Right lobe of liver (tissue), 6 donors: Measurements from ENCODE around the gene KCNA1. TPM values are rescaled to one million over a fixed set of nuclear protein-coding genes. Genes with fewer than 3 reads are reported as not detected.

ENCODE experiments used
- ATAC-seq, 4 donors: fragments of 200-7000 bp; cut with Tn5 transposase; one replicate each; pipeline ENCODE4 v1.9.1; 2020; ENCODE audit warnings: mild to moderate bottlenecking in 4 of 4, moderate library complexity in 4 of 4
- DNase-seq, 3 donors: peaks; one replicate each; pipeline ENCODE4 v3.0.0-alpha.2; 2020
- H3K27ac ChIP-seq, 3 donors: fragments of 200-600 bp; one replicate each; pipeline ENCODE4 v1.8.0; 2022
- H3K27me3 ChIP-seq, 2 donors: fragments of 200-600 bp; one replicate each; pipeline ENCODE4 v1.8.0; 2022
- H3K36me3 ChIP-seq, 4 donors: fragments of 200-600 bp; sonication (generic) in 1 of 4; one replicate each; pipeline versions ENCODE4 v1.5.1 to v1.8.0; 2017 to 2022; ENCODE audit warnings: control low read depth in 1 of 4
- H3K4me1 ChIP-seq, 4 donors: fragments of 200-600 bp; sonication (generic) in 1 of 4; one replicate each; pipeline versions ENCODE4 v1.5.1 to v1.8.0; 2017 to 2022; ENCODE audit warnings: control low read depth in 1 of 4
- H3K4me3 ChIP-seq, 3 donors: fragments of 200-600 bp; one replicate each; pipeline ENCODE4 v1.8.0; 2022
- H3K9me3 ChIP-seq, 4 donors: fragments of 200-600 bp; sonication (generic) in 1 of 4; one replicate each; pipeline versions ENCODE4 v1.5.1 to v1.8.0; 2017 to 2022; ENCODE audit warnings: control low read depth in 1 of 4
- CTCF ChIP-seq, 4 donors: fragments of 200-600 bp in 3 of 4; fragments of 450-650 bp in 1 of 4; IDR thresholded peaks; one replicate each; pipeline versions ENCODE4 v1.5.1 to v1.8.0; 2016 to 2022; ENCODE audit warnings: antibody characterized with exemption in 4 of 4, mild to moderate bottlenecking in 2 of 4
- POLR2A ChIP-seq: fragments of 450-650 bp; IDR thresholded peaks from one replicate; pipeline ENCODE4 v1.6.1; 2017; ENCODE audit warnings: antibody characterized with exemption, mild to moderate bottlenecking
- WGBS: methylation state at CpG from one replicate; pipeline ENCODE4 v1.1.6; 2018; ENCODE audit warnings: low coverage, low lambda C conversion rate; ENCODE audit not compliant: insufficient coverage; ENCODE audit errors: missing lambda C conversion rate; 5-methylcytosine and 5-hydroxymethylcytosine counted together
- intact Hi-C, 2 donors: fragments of 100-400 bp; cut with DNase I; formaldehyde crosslinking; loops; one replicate each; pipeline versions ENCODE4 v1.11.2 to v1.14.1; 2022
- total RNA-seq, 6 experiments: library from RNA; depleted of rRNA in 2 of 6; stranded (reverse); fragments of >200 nt in 2 of 6; fragmentation: NEBNext Ultra II Directional in 3 of 6; extraction: Animal tissue kit (Norgen Biotek cat#: 25700) in 3 of 6; gene quantifications; one replicate each; pipeline versions ENCODE4 v1.1.0 to v1.2.4, GENCODE V29; 2016 to 2023
- donor health status: DM: no; HTN: yes; CAD: no.
- donor health status: DM: no; HTN: no; CAD: no.
- donor health status: DM: no; HTN: no; CAD: no.
- donor health status: DM: no; HTN: yes; CAD: no.
- donor health status: DM: no; HTN: yes; CAD: no.

KCNA1 gene
- total RNA-seq, 6 experiments from 2014 or later: not detected

GRCh38 chr12:4958697-4959375, 49.1 kb downstream of the KCNA1 start:
- no peak for DNase-seq
- ATAC-seq: no peak
- intact Hi-C loops: no loop called here
- H3K27me3 ChIP-seq: no peaks in the 10 kb centered on the region
- H3K4me3 ChIP-seq: no peak overlapping the region
- 46% methylated on average over 6 of the region's 6 CpGs for WGBS
- TF ChIP-seq CTCF (IDR thresholded peaks at IDR 0.05): no peak
- TF ChIP-seq POLR2A: no peak
- no peaks in the 10 kb centered on the region for H3K36me3 ChIP-seq
- H3K4me1 ChIP-seq: no peaks in the 10 kb centered on the region
- no peak overlapping the region for H3K27ac ChIP-seq
- no peaks in the 10 kb centered on the region for H3K9me3 ChIP-seq

GRCh38 chr12:4959381-4959780, 49.7 kb downstream of the KCNA1 start:
- Histone ChIP-seq H3K36me3 (no peaks in the 10 kb centered on the region), H3K4me1 (no peaks in the 10 kb centered on the region), H3K27me3 (no peaks in the 10 kb centered on the region), H3K4me3 (no peak overlapping the region), H3K27ac (no peak overlapping the region), H3K9me3 (no peaks in the 10 kb centered on the region)
- 44% methylated on average over 4 of the region's 4 CpGs for WGBS
- intact Hi-C loops: no loop called here
- no peak for TF ChIP-seq POLR2A
- TF ChIP-seq CTCF (IDR thresholded peaks at IDR 0.05): no peak
- DNase-seq (no peak), ATAC-seq (no peak)

DNA sequence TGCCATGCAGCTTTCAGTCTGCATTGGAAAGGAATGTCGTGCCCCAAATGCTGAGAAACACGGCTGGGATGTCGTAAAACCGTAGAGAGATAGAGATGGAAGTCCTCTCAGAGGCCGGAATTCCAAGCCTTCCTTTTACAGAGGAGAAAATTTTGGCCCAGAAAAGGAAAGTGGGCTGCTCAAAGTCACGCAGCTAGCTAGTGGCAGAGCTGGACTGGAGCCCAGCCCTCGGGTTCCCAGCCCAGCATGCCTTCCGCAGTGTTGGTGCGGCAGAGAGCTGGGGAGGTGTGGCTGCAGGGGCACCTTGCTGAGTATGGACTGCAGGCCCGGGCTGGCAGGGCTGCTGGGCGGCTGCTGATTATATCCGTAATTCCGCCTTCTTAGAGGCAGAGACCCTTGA, 50.3 kb downstream of the KCNA1 start:
- H3K27ac ChIP-seq: no peak overlapping the region
- intact Hi-C loops: no loop called here
- WGBS: 29% methylated on average over 5 of the region's 13 CpGs
- DNase-seq: no peak
- H3K27me3 ChIP-seq: no peaks in the 10 kb centered on the region
- no peak for ATAC-seq
- no peaks in the 10 kb centered on the region for H3K4me1 ChIP-seq
- H3K9me3 ChIP-seq: no peaks in the 10 kb centered on the region
- TF ChIP-seq POLR2A (no peak), CTCF (IDR thresholded peaks at IDR 0.05) (no peak)
- no peaks in the 10 kb centered on the region for H3K36me3 ChIP-seq
- H3K4me3 ChIP-seq: no peak overlapping the region

DNA sequence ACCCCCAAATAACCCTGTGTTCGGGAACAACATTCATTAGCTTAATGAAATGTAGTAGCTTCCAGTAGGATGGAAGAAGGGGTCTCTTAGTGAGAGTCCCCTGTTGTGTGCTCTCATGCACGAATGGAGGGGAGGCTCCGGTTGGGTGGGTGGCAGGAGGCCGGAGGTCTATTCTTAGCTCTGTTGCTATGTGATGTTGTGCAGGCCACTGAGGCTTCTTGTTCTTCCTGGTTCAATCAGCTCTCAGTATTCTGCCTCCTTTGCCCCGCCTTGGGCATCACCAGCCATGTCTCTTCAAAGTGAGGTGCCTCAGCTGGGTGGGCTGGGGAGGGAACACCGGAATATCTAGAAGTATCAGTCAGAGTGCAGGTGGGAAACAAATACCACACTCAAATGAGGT, 50.8 kb downstream of the KCNA1 start:
- H3K36me3 ChIP-seq: no peaks in the 10 kb centered on the region
- WGBS: 36% methylated on average over 2 of the region's 6 CpGs
- TF ChIP-seq POLR2A: no peak
- no peak for TF ChIP-seq CTCF (IDR thresholded peaks at IDR 0.05)
- DNase-seq (no peak), ATAC-seq (no peak)
- no peak overlapping the region for H3K4me3 ChIP-seq
- H3K27me3 ChIP-seq: no peaks in the 10 kb centered on the region
- no peak overlapping the region for H3K27ac ChIP-seq
- intact Hi-C loops: no loop called here
- H3K4me1 ChIP-seq: no peaks in the 10 kb centered on the region
- no peaks in the 10 kb centered on the region for H3K9me3 ChIP-seq

DNA sequence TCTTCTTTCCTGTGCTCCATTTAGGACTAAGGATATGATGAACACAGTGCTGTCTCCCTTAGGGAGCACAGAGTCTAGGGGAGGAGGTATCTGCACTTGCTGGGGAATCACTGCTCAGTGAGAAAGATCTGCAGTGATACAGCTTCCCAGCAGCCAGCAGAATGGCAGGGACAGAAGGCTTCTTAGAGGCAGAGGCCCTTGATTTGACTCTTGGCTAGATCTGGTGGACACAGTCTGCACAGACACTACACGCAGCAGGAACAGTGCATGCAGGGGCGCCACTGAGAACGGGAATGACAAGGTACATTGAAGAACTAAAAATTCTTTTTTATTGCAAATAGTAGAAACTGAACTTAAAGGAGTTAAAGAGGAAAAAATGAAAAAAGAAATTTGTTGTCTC, 51.6 kb downstream of the KCNA1 start:
- intact Hi-C loops: no loop called here
- no peaks in the 10 kb centered on the region for H3K4me1 ChIP-seq
- H3K9me3 ChIP-seq: no peaks in the 10 kb centered on the region
- no peak for TF ChIP-seq POLR2A
- TF ChIP-seq CTCF (IDR thresholded peaks at IDR 0.05): no peak
- no peaks in the 10 kb centered on the region for H3K27me3 ChIP-seq
- WGBS: 48% methylated on average over 3 of the region's 3 CpGs
- DNase-seq (no peak), ATAC-seq (no peak)
- H3K27ac ChIP-seq: no peak overlapping the region
- H3K4me3 ChIP-seq: no peak overlapping the region
- H3K36me3 ChIP-seq: no peaks in the 10 kb centered on the region
